Astrocyte of the cerebellum (primary cell): ENCODE data around the gene CC2D2A.

Source experiments
- DNase-seq: peaks from one replicate; pipeline ENCODE4 v3.0.0-alpha.2; 2011; ENCODE audit warnings: low read depth
- H3K4me3 ChIP-seq: 2 replicates; pipeline ENCODE4 v1.5.1; 2011; ENCODE audit warnings: mild to moderate bottlenecking, low read depth, low read length, moderate library complexity
- CTCF ChIP-seq: IDR thresholded peaks from 2 replicates; pipeline ENCODE4 v1.5.1; 2012; ENCODE audit warnings: low read length, low read depth, moderate library complexity, mild to moderate bottlenecking; ENCODE audit errors: missing control alignments
- in situ Hi-C: cut with HindIII; loops from 2 replicates; pipeline ENCODE4 v1.10.0; 2017; ENCODE audit warnings: low sequenced_read_pairs

Gene CC2D2A

DNA sequence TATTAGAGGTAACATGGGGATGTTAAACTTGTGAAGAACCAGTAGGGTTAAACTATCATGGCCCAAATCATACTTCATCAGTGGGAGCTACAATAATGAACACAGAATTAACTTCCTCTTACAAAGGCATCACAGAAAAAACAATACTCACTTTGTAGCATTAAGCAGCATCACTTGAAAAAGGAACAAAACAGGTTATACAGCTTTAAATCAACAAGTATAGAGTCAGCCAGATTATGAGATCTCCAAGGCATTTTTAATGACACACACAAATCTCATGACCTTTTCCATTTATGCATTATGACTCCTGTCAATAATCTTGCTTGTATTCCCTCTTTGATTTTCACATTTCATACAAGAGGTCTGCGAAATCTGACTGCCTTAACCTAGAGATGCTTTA lies 167.1 kb downstream of the CC2D2A start:
- no peak overlapping the region for H3K4me3 ChIP-seq
- DNase-seq: no peak
- no peak for TF ChIP-seq CTCF
- in situ Hi-C loops: no loop called here

DNA sequence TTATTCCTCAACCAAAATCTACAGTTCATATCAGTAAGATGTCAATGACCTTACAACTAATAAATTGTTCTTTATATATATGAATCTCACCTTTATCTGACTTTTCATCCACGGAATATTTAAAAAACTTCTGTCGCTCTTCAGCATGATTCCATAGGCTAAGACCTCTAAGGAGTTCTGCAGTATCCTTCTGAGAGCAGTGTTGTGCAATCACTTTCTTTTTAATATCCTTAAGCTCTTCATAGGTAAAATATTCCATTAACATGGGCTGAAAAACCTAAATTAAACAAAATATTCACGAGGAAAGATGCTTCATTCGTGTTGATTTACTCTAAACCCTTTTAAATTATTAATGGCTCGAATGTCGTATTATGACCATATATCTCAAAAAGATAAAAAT lies 168.7 kb downstream of the CC2D2A start:
- H3K4me3 ChIP-seq: no peak overlapping the region
- in situ Hi-C loops: no loop called here
- no peak for TF ChIP-seq CTCF
- no peak for DNase-seq

DNA sequence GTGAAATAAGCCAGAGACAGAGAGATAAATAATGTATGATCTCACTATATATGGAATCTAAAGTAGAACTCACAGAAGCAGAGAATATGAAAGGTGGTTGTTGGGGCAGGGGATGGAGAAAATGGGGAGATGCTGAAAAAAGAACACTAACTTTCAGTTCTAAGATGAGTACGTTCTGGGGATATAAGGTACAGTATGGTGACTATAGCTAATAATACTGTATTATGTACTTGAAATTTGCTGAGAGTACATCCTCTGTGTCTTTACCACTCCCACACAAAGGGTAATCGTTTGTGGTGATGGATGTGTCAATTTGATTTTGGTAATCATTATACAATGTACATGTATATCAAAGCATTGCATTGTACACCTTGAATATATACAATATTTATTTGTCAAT lies 178.9 kb downstream of the CC2D2A start:
- TF ChIP-seq CTCF: no peak
- in situ Hi-C loops: no loop called here
- H3K4me3 ChIP-seq: no peak overlapping the region
- no peak for DNase-seq

- in situ Hi-C loops: no loop called here
- no peak for DNase-seq
- peak; percentile 63 for TF ChIP-seq CTCF
- no peak overlapping the region for H3K4me3 ChIP-seq
Measured at GRCh38 chr4:15649914-15650545, 180.3 kb downstream of the CC2D2A start.
